Peyer's patch (tissue), 4 donors: ENCODE data around the gene PARP15. TPM values are rescaled to one million over a fixed set of nuclear protein-coding genes. Genes with fewer than 3 reads are reported as not detected.
A peak's percentile ranks its signal among the peaks of the same experiment; 100 is the strongest.
"Not testable (repeated sequence)": the region's sequence is repeated elsewhere in the genome, so short reads cannot be mapped to it uniquely, and the experiment has no call there.

Source experiments
- DNase-seq, 3 donors: peaks; one replicate each; pipeline ENCODE4 v3.0.0-alpha.2; 2017 to 2019
- H3K27ac ChIP-seq, 4 donors: fragments of 200-600 bp; sonication (generic); one replicate each; pipeline ENCODE4 v1.5.1; 2016 to 2019
- H3K27me3 ChIP-seq, 2 donors: fragments of 200-600 bp; sonication (generic); one replicate each; pipeline ENCODE4 v1.5.1; 2019
- H3K36me3 ChIP-seq, 3 donors: fragments of 200-600 bp; sonication (generic); one replicate each; pipeline ENCODE4 v1.5.1; 2016 to 2019
- H3K4me1 ChIP-seq, 4 donors: fragments of 200-600 bp; sonication (generic); one replicate each; pipeline ENCODE4 v1.5.1; 2016 to 2019
- H3K4me3 ChIP-seq, 4 donors: fragments of 200-600 bp; sonication (generic); 1 replicate in 3 of 4; 2 replicates in 1 of 4; pipeline ENCODE4 v1.5.1; 2016 to 2019; ENCODE audit warnings: mild to moderate bottlenecking in 1 of 4
- H3K9me3 ChIP-seq, 4 donors: fragments of 200-600 bp; sonication (generic); one replicate each; pipeline ENCODE4 v1.5.1; 2016 to 2019; ENCODE audit warnings: mild to moderate bottlenecking in 1 of 4
- POLR2A ChIP-seq, 2 donors: fragments of 450-650 bp; IDR thresholded peaks; one replicate each; pipeline ENCODE4 v1.5.1; 2017; ENCODE audit warnings: antibody characterized with exemption in 2 of 2, mild to moderate bottlenecking in 2 of 2, moderate library complexity in 2 of 2
- total RNA-seq, 4 donors: library from RNA; depleted of rRNA; stranded (reverse); fragments of >200 nt; gene quantifications; one replicate each; pipeline ENCODE4 v1.1.0, GENCODE V29; 2016
- TF ChIP-seq, protein P1 (sequence below), 6 experiments: fragments of 450-650 bp in 4 of 6; fragments of 200-600 bp in 2 of 6; sonication (generic) in 1 of 6; IDR thresholded peaks; one replicate each; pipeline ENCODE4 v1.5.1; 2017 to 2019; ENCODE audit warnings: antibody characterized with exemption in 6 of 6, mild to moderate bottlenecking in 3 of 6, moderate library complexity in 1 of 6

The PARP15 gene
- total RNA-seq, 4 donors from 2014 or later, result 3.1 to 109 (median 6.5) TPM

DNA sequence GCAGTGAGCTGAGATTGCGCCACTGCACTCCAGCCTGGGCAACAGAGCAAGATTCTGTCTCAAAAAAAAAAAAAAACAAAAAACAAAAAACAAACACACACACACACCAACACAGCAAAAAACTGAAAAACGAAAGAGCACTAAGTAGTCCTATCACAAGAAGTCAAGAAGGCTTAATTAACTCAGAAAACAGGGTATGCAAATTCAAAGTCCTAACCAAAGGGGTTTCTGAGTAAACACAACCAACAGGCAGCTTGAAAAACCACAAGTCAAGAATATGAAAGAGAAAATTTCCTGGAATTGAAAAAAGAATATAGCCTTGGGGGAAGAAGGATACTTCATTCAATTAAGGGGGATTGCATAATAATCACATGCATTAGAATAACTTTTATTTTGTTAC lies 65.5 kb downstream of the PARP15 start:
- DNase-seq, result no peak
- TF ChIP-seq POLR2A (IDR thresholded peaks at IDR 0.05), result no peak
- TF ChIP-seq, protein P1, sequence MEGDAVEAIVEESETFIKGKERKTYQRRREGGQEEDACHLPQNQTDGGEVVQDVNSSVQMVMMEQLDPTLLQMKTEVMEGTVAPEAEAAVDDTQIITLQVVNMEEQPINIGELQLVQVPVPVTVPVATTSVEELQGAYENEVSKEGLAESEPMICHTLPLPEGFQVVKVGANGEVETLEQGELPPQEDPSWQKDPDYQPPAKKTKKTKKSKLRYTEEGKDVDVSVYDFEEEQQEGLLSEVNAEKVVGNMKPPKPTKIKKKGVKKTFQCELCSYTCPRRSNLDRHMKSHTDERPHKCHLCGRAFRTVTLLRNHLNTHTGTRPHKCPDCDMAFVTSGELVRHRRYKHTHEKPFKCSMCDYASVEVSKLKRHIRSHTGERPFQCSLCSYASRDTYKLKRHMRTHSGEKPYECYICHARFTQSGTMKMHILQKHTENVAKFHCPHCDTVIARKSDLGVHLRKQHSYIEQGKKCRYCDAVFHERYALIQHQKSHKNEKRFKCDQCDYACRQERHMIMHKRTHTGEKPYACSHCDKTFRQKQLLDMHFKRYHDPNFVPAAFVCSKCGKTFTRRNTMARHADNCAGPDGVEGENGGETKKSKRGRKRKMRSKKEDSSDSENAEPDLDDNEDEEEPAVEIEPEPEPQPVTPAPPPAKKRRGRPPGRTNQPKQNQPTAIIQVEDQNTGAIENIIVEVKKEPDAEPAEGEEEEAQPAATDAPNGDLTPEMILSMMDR (IDR thresholded peaks at IDR 0.05), result no peak
- Histone ChIP-seq H3K27me3 (no peaks in the 10 kb centered on the region), H3K9me3 (no peaks in the 10 kb centered on the region), H3K4me1 (no peaks in the 10 kb centered on the region), H3K4me3 (no peak overlapping the region), H3K36me3 (no peaks in the 10 kb centered on the region), H3K27ac (no peak overlapping the region)

DNA sequence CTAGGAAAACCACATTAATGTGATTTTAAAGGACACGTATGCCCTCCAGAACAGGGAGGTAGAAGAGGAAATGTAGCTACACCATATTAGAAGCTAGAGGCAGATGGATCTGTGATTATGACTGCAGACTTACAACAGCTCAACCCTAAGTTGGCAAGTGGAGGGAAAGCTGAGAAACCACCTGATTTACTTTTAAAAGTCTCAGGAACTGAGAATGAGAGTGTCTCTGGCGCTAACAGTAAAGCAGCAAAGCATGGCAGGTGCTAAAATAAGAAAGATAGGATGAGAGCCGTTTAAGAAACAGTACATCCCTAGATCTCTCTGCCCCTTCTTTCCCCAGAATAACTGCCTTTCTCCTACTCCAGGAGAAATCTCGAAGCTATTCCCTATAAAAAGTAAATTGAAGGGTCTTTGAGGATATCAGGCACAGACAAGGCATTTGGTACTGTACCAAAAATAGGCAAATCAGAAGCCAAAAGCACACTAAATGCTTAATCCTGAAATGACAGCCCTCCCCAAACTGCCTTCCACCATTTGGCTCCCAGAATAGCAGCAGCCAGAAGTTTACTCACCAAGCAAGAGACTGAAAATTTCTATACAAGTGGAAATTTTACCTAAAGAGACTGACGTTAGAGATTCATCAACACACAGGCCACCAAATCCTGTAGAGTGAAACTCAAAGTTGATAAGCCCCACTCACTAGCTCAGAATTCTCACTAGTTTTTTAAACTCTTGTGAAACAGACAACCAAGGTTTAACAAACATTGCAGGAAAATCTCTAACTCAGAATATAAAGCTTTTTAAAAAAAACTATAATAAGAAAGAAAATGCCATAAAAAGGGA lies 68.9 kb downstream of the PARP15 start:
- Histone ChIP-seq H3K27ac (no peak overlapping the region), H3K4me1 (no peaks in the 10 kb centered on the region), H3K9me3 (no peaks in the 10 kb centered on the region), H3K4me3 (no peak overlapping the region), H3K27me3 (no peaks in the 10 kb centered on the region), H3K36me3 (no peaks in the 10 kb centered on the region)
- DNase-seq, result no peak
- no peak for TF ChIP-seq POLR2A (IDR thresholded peaks at IDR 0.05)

DNA sequence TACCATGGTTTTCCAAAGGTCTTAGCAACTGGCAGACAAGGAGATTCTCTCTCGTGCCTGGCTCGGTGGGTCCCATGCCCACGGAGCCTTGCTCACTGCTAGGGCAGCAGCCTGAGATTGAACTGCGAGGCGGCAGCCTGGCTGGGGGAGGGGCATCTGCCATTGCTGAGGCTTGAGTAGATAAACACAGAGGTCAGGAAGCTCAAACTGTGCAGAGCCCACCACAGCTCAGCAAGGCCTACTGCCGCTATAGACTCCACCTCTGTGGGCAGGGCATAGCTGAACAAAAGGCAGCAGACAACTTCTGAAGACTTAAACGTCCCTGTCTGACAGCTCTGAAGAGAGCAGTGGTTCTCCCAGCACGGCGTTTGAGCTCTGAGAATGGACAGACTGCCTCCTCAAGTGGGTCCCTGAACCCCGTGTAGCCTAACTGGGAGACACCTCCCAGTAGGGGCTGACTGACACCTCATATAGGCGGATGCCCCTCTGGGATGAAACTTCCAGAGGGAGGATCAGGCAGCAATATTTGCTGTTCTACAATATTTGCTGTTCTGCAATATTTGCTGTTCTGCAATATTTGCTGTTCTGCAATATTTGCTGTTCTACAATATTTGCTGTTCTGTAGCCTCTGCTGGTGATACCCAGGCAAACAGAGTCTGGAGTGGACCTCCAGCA lies 73.9 kb downstream of the PARP15 start:
- DNase-seq, H3K36me3 ChIP-seq, H3K9me3 ChIP-seq, H3K4me3 ChIP-seq, H3K4me1 ChIP-seq, H3K27ac ChIP-seq, H3K27me3 ChIP-seq: not testable (repeated sequence)

DNA sequence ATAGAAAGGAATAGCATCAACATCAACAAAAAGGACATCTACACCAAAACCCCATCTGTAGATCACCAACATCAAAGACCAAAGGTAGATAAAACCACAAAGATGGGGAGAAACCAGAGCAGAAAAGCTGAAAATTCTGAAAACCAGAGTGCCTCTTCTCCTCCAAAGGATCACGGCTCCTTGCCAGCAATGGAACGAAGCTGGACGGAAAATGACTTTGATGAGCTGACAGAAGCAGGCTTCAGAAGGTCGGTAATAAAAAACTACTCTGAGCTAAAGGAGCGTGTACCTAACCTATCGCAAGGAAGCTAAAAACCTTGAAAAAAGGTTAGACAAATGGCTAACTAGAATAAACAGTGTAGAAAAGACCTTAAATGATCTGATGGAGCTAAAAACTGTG lies 74.5 kb downstream of the PARP15 start:
- H3K27me3 ChIP-seq, H3K4me3 ChIP-seq, H3K4me1 ChIP-seq, H3K36me3 ChIP-seq, H3K27ac ChIP-seq, DNase-seq, H3K9me3 ChIP-seq: not testable (repeated sequence)

DNA sequence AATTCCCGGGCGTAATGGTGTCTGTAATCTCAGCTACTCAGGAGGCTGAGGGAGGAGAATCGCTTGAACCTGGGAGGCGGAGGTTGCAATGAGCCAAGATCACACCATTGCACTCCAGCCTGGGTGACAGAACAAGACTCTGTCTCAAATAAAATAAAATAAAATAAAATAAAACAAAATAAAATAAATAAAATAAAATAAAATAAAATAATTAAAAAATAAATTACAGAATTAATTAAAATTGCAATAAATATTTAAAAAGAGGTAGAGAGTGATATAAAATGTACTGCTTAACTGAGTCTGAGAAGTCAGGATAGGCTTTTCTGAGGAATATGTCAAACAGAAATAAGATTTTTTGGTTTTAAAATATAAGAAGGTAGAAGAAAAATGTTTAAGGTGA lies 80.9 kb downstream of the PARP15 start:
- H3K27ac ChIP-seq, DNase-seq, H3K4me1 ChIP-seq, H3K9me3 ChIP-seq, H3K27me3 ChIP-seq, H3K36me3 ChIP-seq, H3K4me3 ChIP-seq: not testable (repeated sequence)

DNA sequence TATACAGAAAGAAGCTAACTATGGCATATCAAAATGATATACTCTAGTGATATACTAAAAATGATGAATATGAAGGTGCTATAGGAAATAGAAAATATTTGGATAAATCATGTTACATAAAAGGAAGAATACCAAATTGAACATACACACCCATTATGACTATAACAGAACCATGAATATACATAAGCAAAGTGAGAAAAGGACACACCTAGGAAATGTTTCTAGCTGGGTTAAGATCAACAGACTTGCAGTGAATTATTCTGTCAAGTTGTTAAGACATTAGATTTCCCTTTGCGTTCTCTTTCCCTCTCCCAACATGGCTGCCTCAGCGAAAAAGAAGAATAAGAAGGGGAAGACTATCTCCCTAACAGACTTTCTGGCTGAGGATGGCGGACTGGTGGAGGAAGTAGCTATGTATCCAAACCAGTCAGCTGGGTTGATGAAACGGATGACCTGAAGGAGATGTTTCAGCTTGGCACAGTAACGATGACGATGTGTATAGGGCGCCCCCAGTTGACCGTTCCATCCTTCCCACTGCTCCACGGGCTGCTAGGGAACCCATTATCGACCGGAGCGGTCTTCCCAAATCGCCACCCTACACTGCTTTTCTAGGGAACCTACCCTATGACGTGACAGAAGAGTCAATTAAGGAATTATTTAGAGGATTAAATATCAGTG lies 83.0 kb downstream of the PARP15 start:
- Histone ChIP-seq H3K9me3 (peaks cover 0 to 2% (median 0%) of the 10 kb centered on the region in 4 donors), H3K4me1 (no peaks in the 10 kb centered on the region), H3K27me3 (no peaks in the 10 kb centered on the region), H3K36me3 (no peaks in the 10 kb centered on the region), H3K4me3 (no peak overlapping the region), H3K27ac (no peak overlapping the region)
- DNase-seq, result no peak
- no peak for TF ChIP-seq POLR2A (IDR thresholded peaks at IDR 0.05)
- TF ChIP-seq, protein P1 (IDR thresholded peaks at IDR 0.05), result no peak

DNA sequence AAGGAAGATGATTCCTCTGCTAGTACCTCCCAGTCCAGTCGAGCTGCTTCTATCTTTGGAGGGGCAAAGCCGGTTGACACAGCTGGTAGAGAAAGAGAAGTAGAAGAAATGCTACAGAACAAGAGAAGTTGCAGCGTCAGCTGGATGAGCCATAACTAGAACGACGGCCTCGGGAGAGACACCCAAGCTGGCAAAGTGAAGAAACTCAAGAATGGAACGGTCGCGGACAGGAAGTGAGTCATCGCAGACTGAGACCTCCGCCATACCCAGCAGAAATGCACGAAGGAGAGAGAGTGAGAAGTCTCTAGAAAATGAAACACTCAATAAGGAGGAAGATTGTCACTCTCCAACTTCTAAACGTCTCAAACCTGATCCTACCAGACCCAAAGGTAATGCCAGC lies 84.2 kb downstream of the PARP15 start:
- no peak overlapping the region for H3K4me3 ChIP-seq
- peaks cover 0 to 2% (median 0%) of the 10 kb centered on the region in 4 donors for H3K9me3 ChIP-seq
- peak in 1 of 3 donors; percentile 24 for DNase-seq
- H3K27me3 ChIP-seq, result no peaks in the 10 kb centered on the region
- no peaks in the 10 kb centered on the region for H3K36me3 ChIP-seq
- H3K4me1 ChIP-seq, result no peaks in the 10 kb centered on the region
- no peak overlapping the region for H3K27ac ChIP-seq
- TF ChIP-seq POLR2A (IDR thresholded peaks at IDR 0.05), result no peak
- TF ChIP-seq, protein P1 (IDR thresholded peaks at IDR 0.05), result no peak
